ENCODE data around the gene NKX2-1.

The NKX2-1 gene

DNA sequence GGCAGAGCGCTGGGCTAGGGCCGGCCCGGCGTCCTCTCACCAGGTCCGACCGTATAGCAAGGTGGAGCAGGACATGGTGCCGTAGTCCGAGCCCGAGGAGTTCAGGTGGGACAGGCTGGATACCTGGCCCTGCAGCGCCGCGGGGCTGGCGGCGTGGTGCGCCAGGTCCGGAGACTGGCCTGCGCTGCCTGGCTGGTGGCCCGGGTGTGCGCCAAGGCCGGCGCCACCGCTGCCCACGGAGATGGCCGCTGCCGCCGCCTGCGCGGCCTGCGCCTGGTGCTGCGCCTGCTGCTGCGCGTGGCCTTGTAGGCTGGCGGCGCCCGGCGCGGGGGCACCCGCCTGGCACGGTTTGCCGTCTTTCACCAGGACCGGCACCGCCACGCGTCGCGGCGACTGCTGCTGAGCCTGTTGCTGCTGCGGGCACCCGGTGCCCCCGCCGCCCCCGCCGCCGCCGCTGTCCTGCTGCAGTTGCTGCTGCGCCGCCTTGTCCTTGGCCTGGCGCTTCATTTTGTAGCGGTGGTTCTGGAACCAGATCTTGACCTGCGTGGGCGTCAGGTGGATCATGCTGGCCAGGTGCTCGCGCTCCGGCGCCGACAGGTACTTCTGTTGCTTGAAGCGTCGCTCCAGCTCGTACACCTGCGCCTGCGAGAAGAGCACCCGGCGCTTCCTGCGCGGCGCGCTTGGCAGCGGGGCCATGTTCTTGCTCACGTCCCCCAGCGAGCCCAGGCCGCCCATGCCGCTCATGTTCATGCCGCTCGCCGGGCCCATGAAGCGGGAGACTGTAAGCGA, 2.6 kb downstream of the NKX2-1 start:
- no peak for DNase-seq

DNA sequence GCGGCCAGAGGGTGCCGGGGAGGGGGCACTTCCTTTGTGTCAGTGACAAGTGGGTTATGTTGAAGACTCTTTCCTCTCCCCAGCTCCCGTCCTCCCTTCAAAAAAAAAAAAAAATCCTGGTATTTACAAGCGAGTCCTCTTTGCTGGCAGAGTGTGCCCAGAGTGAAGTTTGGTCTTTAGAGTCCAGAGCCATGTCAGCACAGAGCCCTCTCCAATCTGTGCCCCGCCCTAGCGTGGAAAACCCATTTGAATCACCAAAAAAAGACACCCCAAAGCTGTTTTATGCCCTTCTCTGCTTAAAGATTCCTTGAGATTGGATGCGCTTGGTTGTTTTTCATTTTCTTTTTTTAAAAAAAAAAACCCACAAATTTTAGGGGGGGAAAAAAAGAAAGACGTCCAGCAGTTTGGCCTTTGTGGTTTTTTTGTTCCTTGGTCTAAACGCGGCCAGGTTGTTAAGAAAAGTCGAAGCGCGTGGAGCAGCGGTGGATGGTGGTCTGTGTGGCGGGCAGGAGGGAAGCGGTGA, 3.3 kb downstream of the NKX2-1 start:
- no peak for DNase-seq

DNA sequence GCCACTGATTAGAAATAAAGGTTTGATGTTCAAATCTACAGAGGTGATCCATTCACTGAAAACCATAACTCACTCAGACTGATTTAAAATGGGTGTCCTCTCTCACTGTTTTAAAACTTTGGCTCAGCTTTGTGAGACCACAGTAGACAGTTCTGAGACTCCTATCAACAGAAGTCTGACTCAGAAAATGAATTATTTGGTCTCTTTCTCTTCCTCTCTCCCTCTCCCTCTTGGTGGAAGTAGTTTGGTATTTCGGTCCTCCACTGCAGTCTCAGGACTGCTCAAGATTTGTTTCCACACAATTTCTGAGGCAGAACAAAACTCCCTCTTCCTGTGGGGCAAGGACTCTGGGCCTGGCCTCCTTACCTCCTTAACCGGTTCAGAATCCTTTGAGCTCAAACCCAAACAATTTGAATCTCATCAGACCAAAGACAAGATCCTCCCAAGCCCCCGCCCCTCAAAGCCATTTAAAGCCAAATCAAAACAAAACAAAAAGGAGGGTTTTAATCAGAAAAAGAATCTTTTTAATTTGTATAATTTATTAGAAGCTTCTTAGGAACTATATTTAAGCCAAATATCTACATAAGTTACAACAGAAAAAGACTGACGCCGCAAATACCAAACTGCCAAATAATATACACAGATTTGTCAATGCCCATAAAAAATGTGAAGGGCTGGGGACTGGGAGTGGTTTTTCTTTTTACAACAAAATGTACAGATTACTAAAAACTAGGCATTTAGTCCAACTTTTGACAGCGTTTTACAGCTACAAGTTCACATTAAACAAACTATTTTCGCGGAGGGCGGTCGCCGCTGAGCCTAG, 3.9 kb downstream of the NKX2-1 start:
- no peak for DNase-seq

DNA sequence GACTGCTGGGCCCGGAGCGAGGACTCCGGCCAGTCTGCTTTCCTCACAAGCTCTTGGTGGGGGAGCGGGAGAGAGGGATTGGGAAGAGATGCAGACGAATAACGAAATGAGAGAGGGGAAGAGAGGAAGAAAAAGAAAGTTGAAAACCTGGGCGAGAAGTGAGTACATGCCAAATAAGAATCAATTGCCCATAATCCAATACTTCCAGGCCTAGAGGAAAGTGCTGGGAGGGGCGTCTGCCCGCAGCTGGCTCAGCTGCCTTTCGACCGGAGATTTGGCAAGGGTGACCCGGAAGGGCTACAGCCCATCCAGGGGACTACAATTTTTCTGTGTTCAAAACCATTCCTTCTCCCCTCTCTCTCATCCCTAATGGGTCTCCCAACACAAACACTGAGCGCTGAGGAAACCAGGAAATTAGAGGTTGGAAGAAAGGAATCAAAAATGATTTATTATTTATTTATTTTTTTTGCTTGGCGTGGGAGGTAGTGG, 4.9 kb downstream of the NKX2-1 start:
- DNase-seq = no peak

DNA sequence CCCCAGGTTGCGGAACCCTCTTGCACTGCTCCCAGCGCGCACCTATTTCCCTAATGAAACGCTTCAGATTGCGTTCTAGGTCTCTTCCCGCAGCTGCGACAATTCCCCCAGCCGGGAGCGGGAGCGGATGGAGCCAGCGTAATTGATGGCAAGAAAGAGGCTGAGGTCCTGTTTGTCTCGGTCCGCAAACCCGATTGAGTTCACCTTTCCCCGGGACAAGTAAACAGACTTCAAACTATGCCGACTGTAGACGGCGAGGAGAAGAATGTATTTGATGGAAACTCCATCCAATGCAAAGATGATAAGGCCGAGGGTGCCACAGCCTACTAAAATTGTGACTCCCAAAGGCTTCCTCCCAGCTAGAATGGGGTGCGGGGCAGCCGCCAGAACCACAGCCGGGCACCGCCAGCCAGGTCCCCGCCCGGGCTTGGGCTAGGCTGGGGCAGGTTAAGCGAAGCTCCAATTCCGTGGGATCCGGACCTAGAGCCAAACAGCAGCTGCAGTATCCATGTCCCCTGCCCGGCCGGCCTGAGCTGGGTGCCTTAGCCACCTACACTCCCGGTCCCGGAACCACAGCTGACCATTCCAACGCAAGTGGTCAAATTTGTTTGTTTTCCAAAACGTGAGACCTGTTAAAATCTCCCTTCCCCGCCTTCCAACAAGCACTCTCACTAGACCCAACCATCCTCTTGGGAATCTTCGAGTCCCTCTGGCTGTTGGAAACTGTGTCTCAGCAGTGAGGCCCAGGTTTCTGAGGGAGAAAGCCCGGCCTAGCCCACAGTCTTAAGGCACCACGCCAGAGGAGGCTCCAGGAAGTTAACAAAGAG, 5.5 kb downstream of the NKX2-1 start:
- DNase-seq = no peak

DNA sequence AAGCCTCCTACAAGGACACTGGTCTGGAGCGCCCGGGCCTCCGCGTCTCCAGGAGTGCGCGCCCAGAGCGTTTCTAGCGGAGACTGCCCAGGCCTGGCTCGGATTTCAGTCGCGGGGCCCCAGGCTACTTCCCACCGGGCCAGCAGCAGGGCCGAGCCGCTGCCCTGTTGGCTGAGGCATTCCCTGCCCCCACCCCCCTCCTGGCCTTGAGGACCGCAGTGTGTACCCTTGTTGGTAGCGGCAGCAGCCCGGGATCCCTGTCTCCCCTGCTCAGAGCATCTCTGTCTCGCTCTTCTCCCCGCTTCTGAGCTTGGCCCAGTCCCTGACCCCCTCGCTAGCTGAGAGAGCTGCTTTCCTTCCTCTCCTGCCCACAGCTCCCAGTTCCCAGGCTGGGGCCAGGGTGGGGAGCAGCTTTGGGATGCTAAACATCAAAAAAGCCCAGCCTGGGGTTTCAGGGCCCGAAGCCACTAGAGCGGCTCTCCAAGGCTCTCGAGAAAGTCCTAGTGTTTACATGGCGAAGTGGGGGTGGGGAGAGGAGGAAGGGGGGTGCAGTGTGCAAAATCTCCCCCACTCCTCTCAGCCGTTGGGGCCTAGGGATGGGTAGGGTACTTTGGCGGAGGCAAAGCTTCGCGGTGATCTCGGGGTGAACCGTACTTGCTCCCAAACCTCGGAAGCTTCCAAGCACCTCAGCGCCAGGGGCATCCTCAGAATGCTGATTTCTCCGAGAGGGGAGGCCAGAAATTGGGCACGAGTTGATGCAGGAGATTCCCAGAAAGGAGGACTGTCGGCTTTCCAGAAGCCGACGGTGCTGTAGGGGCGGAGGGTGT, 6.4 kb downstream of the NKX2-1 start:
- no peak for DNase-seq

DNA sequence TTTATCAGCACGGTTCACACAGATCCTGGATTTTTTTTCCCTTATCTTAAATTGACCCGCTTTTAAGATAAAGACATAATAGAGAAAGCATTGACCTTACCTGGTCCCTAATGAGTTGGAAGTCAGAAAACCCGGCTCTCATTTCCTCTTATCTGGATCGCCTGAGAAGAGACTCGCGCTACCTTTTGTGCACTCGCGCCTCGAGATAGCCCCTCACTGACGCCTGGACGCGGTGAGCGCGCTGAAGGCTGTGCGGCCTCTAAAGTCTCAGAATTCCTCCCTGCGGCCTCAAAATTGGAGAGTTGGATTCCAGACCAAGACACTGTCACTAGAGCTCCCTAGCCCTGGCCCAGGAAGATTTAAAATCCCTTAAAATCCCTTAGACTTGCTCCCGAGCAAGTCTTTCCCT, 7.0 kb downstream of the NKX2-1 start:
- DNase-seq = no peak

DNA sequence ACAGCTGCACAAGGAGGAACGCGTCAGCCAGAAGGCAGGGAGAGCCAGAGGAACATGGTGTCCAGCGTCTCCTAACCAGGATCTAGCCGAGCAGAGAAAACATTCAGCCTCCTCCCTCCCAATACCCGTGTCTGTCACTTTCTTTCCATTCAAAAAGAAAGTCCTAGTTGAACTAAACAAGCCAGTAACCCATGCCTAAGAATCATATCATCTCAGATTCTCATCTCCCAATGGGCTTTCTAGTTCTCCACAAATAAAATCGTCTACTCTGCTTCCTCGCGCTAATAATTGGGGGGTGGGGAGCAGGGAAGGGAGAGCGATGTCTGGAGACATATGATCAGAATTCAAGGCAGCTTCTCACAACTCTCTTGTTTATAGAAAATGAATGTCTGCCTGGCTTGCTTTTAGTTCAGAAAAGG, 7.4 kb downstream of the NKX2-1 start:
- DNase-seq = no peak

DNA sequence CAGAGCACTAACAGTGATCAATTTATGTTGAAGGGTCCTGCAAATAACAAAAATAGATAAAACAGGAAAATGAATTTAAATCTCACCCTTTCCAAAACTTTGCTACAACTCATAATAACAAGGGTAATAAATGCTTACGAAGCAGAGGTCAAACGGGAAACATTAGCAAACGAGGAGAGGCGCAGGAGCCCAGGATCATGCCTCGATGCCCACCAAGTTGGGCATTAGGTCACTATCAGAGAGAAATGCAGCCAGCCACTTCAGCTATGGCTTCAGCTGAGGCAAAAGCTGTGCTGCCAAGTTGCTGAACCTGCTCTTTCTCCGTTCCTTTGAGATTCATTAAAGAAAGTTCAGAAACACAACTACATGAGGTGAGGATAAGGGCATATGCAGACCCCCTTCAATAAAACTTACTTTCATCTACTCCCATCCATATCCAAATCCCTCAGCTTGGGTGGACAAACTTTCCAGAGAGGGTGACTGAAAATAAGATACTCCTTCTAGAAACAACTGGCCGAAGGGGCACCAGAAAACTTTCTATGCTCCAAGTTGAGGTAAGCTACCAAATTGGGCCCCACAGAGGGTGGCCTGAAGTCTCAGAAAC, 7.9 kb downstream of the NKX2-1 start:
- no peak for DNase-seq

DNA sequence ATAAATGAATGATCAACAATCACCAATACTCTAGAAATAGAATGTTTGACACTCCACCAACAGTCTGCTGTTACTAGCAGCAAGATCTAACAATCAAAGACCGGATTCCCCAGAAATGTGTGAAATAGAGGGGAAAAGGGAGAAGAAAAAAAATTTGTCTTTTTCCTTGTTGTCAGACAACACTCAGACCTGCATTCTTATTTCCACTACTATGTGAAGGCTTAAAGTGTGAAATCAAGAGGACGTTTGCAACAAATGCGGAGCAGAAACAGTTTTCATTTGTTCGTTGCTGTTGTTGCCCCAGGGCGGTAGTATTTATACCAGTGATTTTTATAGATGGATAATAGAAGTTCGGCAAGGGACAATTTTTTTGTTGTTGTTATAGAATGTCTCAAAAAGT, 9.2 kb downstream of the NKX2-1 start:
- no peak for DNase-seq

DNA sequence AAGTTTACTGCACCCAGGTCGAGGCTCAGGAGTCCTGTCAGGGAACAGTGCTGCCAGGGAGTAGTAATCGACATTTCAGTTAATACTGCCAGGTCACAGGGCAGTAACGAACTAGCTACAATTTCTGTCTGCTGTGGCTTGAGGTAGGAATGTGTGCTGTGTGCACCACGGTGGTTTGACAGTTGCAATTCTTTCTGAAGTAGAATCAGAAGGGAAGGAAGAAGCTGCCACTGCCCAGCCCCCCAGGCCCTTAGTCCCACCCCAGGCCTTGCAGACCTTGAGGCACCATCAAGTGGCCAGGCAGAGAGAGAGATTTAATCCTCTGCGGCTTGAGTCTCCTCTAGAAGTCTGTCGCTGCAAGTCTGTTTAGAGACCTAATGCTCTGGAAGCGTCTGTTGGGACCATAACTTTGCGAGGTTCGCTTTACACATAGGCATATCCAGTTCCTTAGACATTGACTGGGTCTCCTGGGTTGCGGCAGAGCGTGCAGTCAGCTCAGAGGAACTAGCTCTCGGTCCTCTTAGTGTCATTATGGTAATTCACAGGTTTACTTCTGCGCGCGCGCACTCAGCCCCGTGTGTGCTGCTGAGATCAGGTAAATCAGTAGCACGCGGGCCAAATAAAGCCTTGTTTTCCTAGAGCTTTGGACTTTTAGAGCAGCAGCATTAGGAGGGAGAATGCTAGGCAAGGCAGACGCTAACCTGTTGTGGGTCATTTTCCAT, 9.8 kb downstream of the NKX2-1 start:
- DNase-seq = no peak

DNA sequence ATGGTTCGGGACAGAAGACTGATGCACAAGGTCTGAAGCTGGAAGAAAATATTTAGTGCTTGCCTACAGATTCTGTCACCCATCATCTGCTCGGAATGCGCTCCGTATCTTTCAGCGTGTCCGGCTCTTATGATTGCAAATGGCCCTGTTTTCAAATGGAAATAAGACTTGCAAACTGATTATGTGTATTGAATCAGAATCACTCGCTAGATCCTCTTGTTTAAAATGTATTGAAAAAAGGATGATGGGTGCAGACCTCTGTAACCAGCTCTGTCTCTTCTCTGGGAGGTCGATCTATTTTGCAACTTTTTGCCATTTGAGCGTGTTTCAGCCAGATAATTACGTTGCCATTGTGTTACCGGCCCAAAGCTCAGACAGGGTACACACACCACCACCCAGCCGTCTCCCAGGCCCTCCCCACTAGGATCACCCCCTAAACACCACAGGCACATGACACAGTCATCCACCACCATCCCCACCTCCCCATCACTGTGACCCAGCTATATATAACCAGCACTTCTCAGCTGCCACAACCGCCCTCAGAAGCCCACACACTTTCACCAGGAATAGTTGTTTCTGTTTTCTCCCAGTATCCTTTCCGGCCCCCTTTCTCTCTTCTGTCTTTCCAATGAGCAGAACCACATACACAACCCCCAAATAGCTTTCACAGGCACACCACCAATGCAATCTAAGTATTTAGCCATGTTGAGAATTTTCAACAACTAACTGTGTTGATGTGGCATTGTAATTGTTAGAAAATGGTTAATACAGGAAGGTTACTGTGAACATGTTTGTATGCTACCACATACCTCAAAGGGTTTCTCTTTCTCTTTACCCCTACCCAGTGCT, 10.7 kb downstream of the NKX2-1 start:
- DNase-seq = no peak

DNA sequence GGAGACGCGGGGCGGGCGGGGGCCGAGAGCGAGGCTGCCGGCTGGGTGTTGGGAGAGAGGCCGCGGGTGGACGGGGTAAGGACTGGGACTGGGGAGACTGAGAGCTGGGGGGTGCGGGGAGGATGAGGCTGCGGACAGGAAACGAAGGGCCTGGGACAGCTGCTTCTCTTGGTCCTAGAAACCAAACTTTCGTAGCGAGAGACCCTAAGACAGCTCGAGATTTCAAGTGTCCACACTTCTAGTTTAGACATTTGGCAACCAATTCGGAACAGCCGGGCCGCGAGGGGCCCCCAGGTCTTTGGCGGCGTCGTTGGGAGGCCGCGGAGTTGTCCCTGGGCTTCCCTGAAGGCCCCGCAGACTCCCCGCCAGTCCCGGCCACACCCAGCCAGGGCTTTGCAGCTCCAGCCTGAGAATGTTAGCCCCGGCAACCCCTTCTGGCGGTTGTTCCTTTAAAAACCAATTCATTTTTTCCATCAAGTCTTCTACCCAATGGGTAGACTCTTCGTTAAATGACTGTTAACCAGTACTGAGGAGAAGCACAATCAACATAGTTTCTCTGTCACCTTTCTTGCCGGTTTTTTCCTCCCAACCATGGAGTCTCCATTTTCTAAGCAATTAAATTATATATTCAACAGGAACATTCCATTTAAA, 11.5 kb downstream of the NKX2-1 start:
- DNase-seq = no peak

DNA sequence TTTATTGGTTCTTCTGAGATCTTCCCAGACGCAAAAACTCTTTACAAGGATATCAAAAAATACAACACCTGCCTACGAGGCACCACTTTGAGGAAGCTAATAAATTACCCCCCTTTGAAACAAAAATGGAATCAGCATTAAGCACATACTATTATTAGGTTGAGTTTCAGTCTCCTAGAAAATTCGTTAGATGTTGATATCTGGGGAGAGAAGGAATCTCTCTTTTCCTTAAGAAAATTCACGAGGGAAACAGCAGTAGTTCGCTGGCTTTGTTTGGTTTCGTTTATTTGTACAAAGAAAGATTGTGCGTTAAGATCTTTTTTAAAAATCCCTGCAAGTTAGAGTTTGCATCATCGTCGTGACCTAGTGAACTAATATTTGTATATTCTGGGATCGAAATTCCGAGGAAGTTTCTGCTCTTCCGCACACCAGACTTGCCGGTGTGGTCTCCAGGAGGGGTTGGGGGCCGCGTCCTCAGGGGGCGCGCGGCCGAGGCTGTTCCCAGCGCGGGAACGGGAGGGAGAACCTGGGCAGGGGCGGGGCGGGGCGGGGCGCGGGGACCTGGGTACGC, 12.1 kb downstream of the NKX2-1 start:
- DNase-seq = no peak

DNA sequence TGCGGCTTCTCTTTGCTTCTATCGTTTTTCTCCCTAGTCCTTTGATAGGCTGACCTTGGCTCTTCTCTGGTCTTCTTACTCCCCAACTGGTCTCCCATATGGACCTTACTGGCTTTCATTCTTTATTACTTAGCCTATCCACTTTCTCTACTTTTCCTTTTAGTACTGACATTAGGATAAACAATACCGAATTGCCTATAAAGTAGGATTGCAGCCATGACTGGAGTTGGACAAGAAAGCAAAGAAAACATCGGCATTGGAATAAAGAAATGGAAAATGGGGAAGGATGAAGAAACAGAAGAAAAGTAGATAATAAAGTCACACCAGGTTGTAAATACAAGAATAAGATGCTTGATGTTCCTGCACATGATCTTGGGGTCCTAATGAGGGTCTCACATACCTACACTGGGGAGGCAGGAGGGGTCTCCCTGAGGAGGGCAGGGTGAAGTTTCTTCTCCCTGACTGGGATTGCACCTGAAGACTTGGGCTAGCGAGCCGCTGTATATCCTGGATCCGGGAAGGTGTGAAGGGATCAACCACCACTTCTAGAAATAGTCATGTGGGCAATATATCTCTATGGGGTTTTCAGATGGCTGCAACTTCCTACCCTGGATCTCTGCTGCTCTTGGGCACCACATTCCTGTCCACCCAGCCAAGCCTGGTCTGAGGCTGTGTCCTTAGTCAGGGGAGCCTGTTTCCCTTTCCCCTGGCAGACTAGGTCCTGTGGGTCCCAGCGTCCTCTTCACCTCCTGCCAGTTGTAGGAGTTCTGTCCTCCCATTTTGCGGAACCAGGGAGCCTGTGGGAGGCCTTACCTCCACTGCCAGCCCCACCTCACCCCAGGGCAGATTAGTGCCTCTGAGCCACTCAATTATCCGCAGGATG, 13.1 kb downstream of the NKX2-1 start:
- no peak for DNase-seq

DNA sequence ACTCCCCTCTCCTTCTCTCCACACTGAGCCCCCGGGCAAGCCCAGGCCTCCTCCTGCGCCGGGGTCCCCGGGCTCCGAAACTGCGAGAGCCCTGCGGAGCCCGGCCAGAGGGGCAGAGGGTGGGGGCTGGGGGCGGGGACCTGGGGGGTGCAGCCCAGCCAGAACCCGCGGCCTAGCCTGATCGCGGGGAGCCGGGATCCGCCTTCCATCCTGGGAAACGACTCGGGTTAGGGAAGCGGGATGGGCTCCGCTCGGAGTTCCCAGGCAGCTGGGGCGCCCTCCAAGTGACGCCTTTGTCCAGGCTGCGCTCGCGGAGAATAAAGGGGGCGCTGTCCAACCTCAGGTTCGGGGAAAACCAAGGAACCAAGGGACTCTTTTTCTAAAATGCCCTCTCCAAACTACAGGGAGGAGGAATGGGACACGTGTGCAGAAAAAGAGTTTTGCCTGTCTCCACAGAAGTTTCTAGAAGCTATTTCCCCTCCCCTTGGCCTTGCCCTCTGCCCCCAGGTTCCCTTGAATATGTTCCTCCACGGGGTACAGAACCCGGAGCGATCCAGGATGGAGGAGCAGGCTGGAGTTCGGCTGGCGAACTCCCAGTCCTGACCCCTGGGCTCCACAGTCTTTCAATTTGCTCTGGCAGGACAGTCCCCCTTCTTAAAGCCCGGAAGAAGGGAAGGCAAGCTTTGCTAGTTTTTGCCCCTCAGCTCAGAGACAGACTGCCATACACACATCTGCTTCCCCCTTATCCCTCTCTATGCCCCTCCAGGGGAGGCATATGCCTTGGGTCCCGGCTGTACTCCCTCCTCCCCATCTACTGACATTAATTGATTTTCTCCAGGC, 13.9 kb downstream of the NKX2-1 start:
- no peak for DNase-seq
